Head of caudate nucleus (tissue), 42 donors: ENCODE data around the gene HGFAC.

Source experiments
- DNase-seq, 42 donors: peaks; one replicate each; pipeline versions ENCODE4 v3.0.0 to v3.0.0-alpha.2; 2020 to 2021; ENCODE audit warnings: mixed read lengths in 7 of 42
- intact Hi-C: fragments of 100-400 bp; cut with DNase I; formaldehyde crosslinking; loops from one replicate; pipeline ENCODE4 v1.15.0; 2022

HGFAC gene

DNA sequence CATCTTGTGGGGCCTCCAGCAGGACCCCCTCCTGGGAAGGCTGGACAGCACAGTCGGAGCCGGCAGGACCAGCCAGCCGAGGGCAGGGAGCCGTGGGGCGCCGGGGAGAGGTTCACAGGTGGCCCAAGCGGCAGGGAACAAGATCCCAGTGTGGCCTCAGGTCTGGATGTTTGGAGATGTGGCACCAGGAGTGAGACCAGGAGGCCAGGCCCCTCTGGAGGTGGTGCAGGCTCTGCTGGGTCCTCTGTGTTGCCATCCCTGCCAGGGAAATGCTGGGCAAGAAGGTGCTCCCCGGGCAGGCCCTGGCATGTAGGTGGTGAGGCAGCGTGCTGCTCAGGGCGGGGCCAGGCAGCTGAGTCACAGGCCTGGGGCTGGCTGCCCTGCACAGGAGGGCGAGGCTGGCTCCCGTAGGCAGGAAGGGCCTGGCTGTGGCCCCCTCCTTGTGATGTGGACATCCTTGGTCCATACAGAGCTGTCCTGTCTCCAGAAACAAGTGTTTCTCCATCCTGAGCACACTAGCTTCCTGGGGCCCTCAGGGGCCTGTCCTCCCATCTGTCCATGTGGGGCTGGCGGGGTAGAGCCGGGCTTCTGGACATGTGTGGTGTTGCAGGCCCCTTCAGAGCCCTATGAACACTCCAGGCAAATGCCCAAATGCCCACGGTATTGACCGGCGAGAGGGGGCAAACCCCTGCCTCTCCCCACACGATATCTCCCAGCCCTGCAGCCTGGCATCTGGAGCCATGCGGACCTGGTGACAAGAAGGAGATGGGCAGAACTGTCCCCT lies 4.8 kb upstream of the HGFAC start:
- peak in 28 of 42 donors; percentile 23 to 84 (median 58) for DNase-seq
- intact Hi-C loops, result no loop called here

- no peak for DNase-seq
- intact Hi-C loops, result no loop called here
Measured at GRCh38 chr4:3437582-3437936, 4.2 kb upstream of the HGFAC start.

DNA sequence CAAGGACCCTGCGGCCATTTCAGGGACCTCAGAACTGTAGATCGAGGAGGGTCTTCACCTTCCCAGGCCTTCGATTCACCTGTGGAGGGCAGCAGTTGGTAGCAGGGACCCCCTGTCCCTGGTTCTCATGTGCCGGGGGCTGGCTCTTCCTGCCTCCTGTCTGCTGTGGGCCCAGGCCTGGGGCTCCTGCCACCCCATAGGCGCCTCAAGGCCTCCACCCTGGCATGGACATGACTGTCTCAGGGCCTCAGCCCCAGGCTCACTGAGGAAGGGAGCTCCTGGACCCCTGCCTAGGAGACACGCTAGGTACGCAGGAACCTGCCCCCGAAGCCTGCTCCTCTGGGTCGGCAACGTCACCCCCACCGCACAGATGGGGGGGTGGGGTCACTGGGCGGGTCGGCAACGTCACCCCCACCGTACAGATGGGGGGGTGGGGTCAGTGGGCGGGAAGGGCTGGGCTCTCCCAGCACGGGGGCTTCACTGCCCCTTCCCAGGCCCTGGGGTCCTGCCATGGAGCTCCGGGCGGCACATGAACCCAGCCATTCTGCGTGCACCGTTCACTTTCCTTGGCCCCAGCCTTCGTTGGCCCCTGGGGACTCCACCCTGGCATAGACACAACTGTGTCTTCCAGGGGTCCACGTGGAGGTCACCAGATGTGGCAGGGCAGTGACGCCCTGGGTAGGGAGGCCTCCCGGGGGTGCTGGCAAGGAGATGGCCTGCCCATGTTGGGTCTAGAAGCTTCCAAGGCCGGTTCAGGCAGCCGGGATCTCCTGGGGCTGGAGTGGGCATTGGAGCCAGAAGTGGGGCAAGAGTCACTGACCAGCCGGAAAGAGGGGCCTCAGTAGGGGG lies 3.5 kb upstream of the HGFAC start:
- no peak for DNase-seq

DNA sequence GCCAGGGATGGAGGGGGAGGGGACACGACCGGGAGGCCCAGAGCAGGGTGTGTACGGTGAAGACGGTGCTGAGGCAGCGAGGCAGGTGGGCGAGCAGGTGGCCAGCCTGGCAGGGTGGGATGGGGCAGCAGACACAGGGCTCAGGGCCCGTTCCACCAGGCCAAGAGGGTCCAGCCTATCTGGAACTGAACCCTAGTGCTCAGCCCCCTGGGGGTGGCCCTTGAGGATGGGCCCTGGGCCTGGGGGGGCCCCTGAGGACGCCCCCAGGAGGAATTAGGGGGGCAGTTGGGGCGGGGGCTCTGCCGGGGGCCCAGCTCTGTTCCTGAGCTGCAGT lies 3.0 kb upstream of the HGFAC start:
- DNase-seq, result no peak
- intact Hi-C loops, result no loop called here

More for the DNA sequence above, 3.5 kb upstream of the HGFAC start:
- intact Hi-C loops, result no loop called here

GRCh38 chr4:3439391-3439790 lies 2.4 kb upstream of the HGFAC start:
- DNase-seq, result no peak
- intact Hi-C loops, result no loop called here

DNA sequence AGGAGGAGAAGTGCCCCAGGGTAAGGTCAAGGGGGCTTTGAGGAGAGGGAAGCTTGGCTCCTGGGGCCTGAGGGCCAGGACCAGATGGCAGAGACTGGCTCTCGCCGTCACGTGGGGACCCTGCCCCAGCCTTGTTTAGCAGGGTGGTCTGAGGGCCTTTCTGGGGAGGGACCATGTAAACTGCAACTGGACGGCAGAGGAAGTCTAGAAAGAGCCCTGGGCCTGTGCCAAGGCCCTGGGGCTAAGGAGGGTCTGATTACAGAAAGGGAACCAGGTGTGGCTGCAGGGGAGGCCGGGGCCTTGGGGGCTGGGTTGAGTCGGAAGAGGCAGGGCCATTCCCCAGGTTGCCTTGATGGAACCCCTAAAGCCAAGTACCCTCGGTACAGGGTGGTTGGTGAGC lies 1.8 kb upstream of the HGFAC start:
- intact Hi-C loops, result loop anchor here (5.0 to 10.0 kb wide), 2 partner anchors 93 to 235 kb away; no protein-coding TSS in a partner anchor
- peak in 1 of 42 donors; percentile 28 for DNase-seq

- peak in 30 of 42 donors; percentile 17 to 70 (median 43) for DNase-seq
- intact Hi-C loops, result loop anchor here (5.0 to 10.0 kb wide), 2 partner anchors 94 to 236 kb away; no protein-coding TSS in a partner anchor
Measured at GRCh38 chr4:3440979-3441500, 728 bp upstream of the HGFAC start.

DNA sequence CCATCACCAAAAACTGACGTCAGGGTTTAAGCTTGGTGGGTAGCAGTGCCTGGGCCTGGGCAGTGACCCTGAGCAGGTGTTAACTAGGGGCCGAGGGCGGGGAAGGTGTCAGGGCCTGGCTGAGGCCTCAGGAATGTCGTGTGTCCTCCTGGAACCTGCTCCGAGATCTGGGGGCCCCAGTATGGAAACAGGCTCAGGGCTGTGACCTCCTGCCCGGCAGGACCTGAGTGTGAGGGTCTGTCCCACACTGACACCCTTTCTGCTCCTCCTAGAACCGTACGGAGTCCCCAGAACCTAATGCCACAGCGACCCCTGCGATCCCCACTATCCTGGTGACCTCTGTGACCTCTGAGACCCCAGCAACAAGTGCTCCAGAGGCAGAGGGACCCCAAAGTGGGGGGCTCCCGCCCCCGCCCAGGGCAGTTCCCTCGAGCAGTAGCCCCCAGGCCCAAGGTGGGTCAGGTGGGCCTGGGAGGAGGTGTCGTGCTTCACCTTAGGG lies 741 bp downstream of the HGFAC start:
- intact Hi-C loops, result loop anchor here (5.0 to 10.0 kb wide), 2 partner anchors 95 to 238 kb away; no protein-coding TSS in a partner anchor
- no peak for DNase-seq

DNA sequence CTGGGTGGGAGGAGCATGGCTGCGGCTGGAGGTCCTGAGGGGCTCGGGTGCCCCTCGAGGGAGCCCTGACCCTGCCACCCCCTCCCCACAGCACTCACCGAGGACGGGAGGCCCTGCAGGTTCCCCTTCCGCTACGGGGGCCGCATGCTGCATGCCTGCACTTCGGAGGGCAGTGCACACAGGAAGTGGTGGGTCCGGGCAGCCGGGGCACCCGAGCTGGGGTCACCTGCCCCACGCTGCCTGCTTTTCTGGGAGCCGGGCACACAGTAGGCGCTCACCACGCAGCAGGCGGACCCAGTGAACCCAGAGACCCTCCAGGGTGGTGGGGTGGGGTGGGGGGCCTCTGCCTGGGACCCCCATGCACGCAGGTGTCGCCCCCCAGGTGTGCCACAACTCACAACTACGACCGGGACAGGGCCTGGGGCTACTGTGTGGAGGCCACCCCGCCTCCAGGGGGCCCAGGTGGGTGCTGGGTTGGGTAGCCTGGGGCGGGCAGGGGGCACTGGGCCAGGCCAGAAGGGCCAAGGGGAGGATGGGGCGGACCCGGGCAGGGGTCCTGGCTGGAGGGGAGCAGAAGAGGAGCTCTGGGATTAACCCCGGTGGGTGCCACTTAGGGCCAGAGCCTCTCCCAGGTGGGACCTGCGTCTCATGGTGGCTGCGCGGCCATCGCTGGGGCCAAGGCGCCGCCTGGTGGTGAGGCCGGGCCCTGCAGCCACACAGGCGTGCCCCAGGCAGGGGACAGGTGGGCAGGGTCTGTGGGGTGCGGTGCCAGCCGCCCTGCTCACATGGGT lies 1.4 kb downstream of the HGFAC start:
- intact Hi-C loops, result loop anchor here (5.0 to 10.0 kb wide), 2 partner anchors 96 to 238 kb away; no protein-coding TSS in a partner anchor
- DNase-seq, result peak in 32 of 42 donors; percentile 22 to 79 (median 56)

GRCh38 chr4:3443750-3444309 lies 2.1 kb downstream of the HGFAC start:
- DNase-seq, result no peak
- intact Hi-C loops, result loop anchor here (5.0 to 10.0 kb wide), 2 partner anchors 97 to 239 kb away; no protein-coding TSS in a partner anchor

GRCh38 chr4:3444351-3445110 lies 2.8 kb downstream of the HGFAC start:
- intact Hi-C loops, result loop anchor here (5.0 to 10.0 kb wide), 2 partner anchors 97 to 240 kb away; no protein-coding TSS in a partner anchor
- no peak for DNase-seq

DNA sequence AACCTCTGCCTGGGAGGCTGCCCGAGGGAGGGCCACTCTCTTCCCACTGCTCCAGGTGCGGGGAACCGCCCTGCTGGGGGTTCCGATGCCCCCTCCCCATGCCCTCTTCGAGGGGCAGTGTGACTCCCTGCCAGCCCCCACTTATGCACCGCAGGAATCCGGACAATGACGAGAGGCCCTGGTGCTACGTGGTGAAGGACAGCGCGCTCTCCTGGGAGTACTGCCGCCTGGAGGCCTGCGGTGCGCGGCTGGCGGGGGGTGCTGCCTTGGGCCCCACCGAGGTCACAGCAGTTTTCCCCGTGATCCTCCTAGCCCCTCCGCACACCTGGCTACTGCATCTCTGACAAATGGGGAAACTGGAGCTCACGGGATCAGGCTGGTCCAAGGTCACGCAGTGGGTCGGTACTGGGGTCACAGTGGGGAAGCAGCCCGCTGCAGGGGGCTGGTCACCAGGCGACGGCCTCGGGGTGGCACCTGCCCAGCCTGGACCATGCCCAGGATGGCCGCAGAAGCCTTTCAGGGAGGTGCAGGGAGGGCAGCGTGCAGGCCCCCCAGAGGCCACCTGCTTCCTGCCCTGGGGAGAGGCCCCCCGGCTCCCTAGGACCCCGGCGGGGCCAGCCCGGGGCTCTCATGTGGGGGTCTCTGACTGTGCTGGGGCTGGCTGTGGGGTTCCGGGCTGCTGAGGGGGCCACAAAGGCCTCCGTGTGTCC lies 3.5 kb downstream of the HGFAC start:
- no peak for DNase-seq
- intact Hi-C loops, result loop anchor here (10.0 kb wide), 1 partner anchor 240 kb away; no protein-coding TSS in a partner anchor

DNA sequence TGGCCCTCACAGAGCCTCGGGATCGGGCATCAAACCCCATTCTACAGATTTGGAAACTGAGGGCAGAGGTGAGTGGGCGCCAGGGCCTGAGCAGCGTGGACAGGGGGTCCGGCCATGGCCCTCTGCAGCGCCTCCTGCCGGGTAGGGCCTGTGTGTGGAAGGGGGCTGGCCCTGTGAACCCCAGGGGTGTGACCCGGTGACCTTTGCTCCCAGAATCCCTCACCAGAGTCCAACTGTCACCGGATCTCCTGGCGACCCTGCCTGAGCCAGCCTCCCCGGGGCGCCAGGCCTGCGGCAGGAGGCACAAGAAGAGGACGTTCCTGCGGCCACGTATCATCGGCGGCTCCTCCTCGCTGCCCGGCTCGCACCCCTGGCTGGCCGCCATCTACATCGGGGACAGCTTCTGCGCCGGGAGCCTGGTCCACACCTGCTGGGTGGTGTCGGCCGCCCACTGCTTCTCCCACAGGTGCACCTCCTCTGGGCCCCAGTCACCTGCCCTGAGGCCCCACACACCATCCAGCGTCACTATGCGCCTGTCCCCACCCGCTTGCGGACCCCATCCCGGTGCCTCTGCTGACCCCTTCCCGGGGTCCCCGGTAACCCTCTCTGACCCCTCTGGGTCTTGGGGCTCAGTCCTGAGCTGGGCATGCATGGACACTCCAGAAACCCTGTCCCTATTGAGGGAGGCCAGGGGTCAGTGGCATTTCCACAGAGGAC lies 4.2 kb downstream of the HGFAC start:
- DNase-seq, result no peak
- intact Hi-C loops, result loop anchor here (10.0 kb wide), 1 partner anchor 241 kb away; no protein-coding TSS in a partner anchor

- intact Hi-C loops, result loop anchor here (10.0 kb wide), 1 partner anchor 242 kb away; no protein-coding TSS in a partner anchor
- DNase-seq, result no peak
Measured at GRCh38 chr4:3446631-3447320, 5.0 kb downstream of the HGFAC start.
